Thyroid gland (tissue), 4 donors: ENCODE data around the gene USP32. TPM values are rescaled to one million over a fixed set of nuclear protein-coding genes. Genes with fewer than 3 reads are reported as not detected.

ENCODE experiments used
- DNase-seq, 2 donors: peaks; one replicate each; pipeline ENCODE4 v3.0.0-alpha.2; 2019
- H3K27ac ChIP-seq, 3 donors: fragments of 200-600 bp; sonication (generic); 1 replicate in 2 of 3; 2 replicates in 1 of 3; pipeline ENCODE4 v1.5.1; 2016 to 2019; ENCODE audit warnings: mild to moderate bottlenecking in 1 of 3, moderate library complexity in 1 of 3
- H3K27me3 ChIP-seq: fragments of 200-600 bp; sonication (generic); one replicate; pipeline ENCODE4 v1.5.1; 2019
- H3K36me3 ChIP-seq, 2 donors: fragments of 200-600 bp; sonication (generic); one replicate each; pipeline ENCODE4 v1.5.1; 2016 to 2019
- H3K4me1 ChIP-seq, 2 donors: fragments of 200-600 bp; sonication (generic); one replicate each; pipeline ENCODE4 v1.5.1; 2017 to 2019
- H3K4me3 ChIP-seq, 3 donors: fragments of 200-600 bp; sonication (generic); replicated peaks in 1 of 3; 1 replicate in 2 of 3; 2 replicates in 1 of 3; pipeline ENCODE4 v1.5.1; 2016; ENCODE audit warnings: mild to moderate bottlenecking in 1 of 3
- H3K9me3 ChIP-seq: fragments of 200-600 bp; sonication (generic); one replicate; pipeline ENCODE4 v1.5.1; 2017
- CTCF ChIP-seq, 6 experiments: fragments of 200-600 bp in 3 of 6; fragments of 450-650 bp in 3 of 6; sonication (generic) in 3 of 6; IDR thresholded peaks; one replicate each; pipeline ENCODE4 v1.5.1; 2016 to 2019; ENCODE audit warnings: antibody characterized with exemption in 6 of 6, mild to moderate bottlenecking in 2 of 6, inconsistent platforms in 1 of 6, moderate library complexity in 1 of 6
- POLR2A ChIP-seq, 2 donors: fragments of 450-650 bp; IDR thresholded peaks; one replicate each; pipeline ENCODE4 v1.6.1; 2017; ENCODE audit warnings: antibody characterized with exemption in 2 of 2, mild to moderate bottlenecking in 2 of 2, moderate library complexity in 1 of 2
- WGBS, 2 donors: methylation state at CpG; one replicate each; pipeline ENCODE4 v1.1.5; 2017; 5-methylcytosine and 5-hydroxymethylcytosine counted together
- intact Hi-C: fragments of 100-400 bp; cut with DNase I; formaldehyde crosslinking; loops from one replicate; pipeline ENCODE4 v1.15.1; 2023
- total RNA-seq, 4 donors: library from RNA; depleted of rRNA; stranded (reverse); fragments of >200 nt; gene quantifications; one replicate each; pipeline ENCODE4 v1.2.3, GENCODE V29; 2016

The USP32 gene
- total RNA-seq, 4 donors from 2014 or later, result 49.9 to 76.5 (median 65.0) TPM

- no peak overlapping the region for H3K27ac ChIP-seq
- no peaks in the 10 kb centered on the region for H3K4me1 ChIP-seq
- TF ChIP-seq CTCF (IDR thresholded peaks at IDR 0.05) (no peak), POLR2A (IDR thresholded peaks at IDR 0.05) (no peak)
- no peaks in the 10 kb centered on the region for H3K27me3 ChIP-seq
- intact Hi-C loops, result no loop called here
- no peak overlapping the region for H3K4me3 ChIP-seq
- DNase-seq, result no peak
- H3K36me3 ChIP-seq, result no peaks in the 10 kb centered on the region
- no peaks in the 10 kb centered on the region for H3K9me3 ChIP-seq
Measured at GRCh38 chr17:60280673-60281072, 111.3 kb downstream of the USP32 start.

- no peaks in the 10 kb centered on the region for H3K36me3 ChIP-seq
- WGBS, 2 donors, result 91% methylated on average over 2 of the region's 2 CpGs
- no peak for DNase-seq
- peaks cover 0 to 2% of the 10 kb centered on the region in 2 donors for H3K4me1 ChIP-seq
- intact Hi-C loops, result no loop called here
- H3K27ac ChIP-seq, result no peak overlapping the region
- TF ChIP-seq CTCF (IDR thresholded peaks at IDR 0.05), result no peak
- TF ChIP-seq POLR2A (IDR thresholded peaks at IDR 0.05), result no peak
- H3K4me3 ChIP-seq, result no peak overlapping the region
- H3K27me3 ChIP-seq, result no peaks in the 10 kb centered on the region
- no peaks in the 10 kb centered on the region for H3K9me3 ChIP-seq
Measured at GRCh38 chr17:60278237-60278636, 113.7 kb downstream of the USP32 start.

- no peak for DNase-seq
- 97% methylated on average over 1 of the region's 1 CpG for WGBS, 2 donors
- Histone ChIP-seq H3K36me3 (no peaks in the 10 kb centered on the region), H3K4me3 (no peak overlapping the region), H3K9me3 (no peaks in the 10 kb centered on the region), H3K27ac (no peak overlapping the region), H3K27me3 (no peaks in the 10 kb centered on the region), H3K4me1 (peaks cover 0 to 9% of the 10 kb centered on the region in 2 donors)
- no peak for TF ChIP-seq CTCF (IDR thresholded peaks at IDR 0.05)
- no peak for TF ChIP-seq POLR2A (IDR thresholded peaks at IDR 0.05)
- intact Hi-C loops, result no loop called here
Measured at GRCh38 chr17:60277258-60277657, 114.7 kb downstream of the USP32 start.

- 77 to 81% methylated on average over 1 of the region's 1 CpG for WGBS, 2 donors
- intact Hi-C loops, result no loop called here
- peaks cover 0 to 9% of the 10 kb centered on the region in 2 donors for H3K4me1 ChIP-seq
Measured at GRCh38 chr17:60269417-60269816, 122.5 kb downstream of the USP32 start.

GRCh38 chr17:60260540-60260939, 131.4 kb downstream of the USP32 start:
- Histone ChIP-seq H3K4me1 (no peaks in the 10 kb centered on the region), H3K9me3 (no peaks in the 10 kb centered on the region), H3K4me3 (no peak overlapping the region), H3K27ac (no peak overlapping the region), H3K27me3 (no peaks in the 10 kb centered on the region), H3K36me3 (peaks cover 2 to 4% of the 10 kb centered on the region in 2 donors)
- 97 to 100% methylated on average over 1 of the region's 1 CpG for WGBS, 2 donors
- no peak for DNase-seq
- no peak for TF ChIP-seq POLR2A (IDR thresholded peaks at IDR 0.05)
- intact Hi-C loops, result no loop called here

More at GRCh38 chr17:60269417-60269816, 122.5 kb downstream of the USP32 start:
- Histone ChIP-seq H3K27ac (no peak overlapping the region), H3K4me3 (no peak overlapping the region), H3K9me3 (no peaks in the 10 kb centered on the region), H3K27me3 (no peaks in the 10 kb centered on the region), H3K36me3 (peaks cover 0 to 4% of the 10 kb centered on the region in 2 donors)
- TF ChIP-seq POLR2A (IDR thresholded peaks at IDR 0.05) (no peak), CTCF (IDR thresholded peaks at IDR 0.05) (no peak)
- DNase-seq, result no peak

- intact Hi-C loops, result no loop called here
- H3K36me3 ChIP-seq, result peaks cover 0 to 2% of the 10 kb centered on the region in 2 donors
- TF ChIP-seq POLR2A (IDR thresholded peaks at IDR 0.05), result no peak
- TF ChIP-seq CTCF (IDR thresholded peaks at IDR 0.05), result no peak
- H3K9me3 ChIP-seq, result no peaks in the 10 kb centered on the region
- H3K27ac ChIP-seq, result no peak overlapping the region
- H3K27me3 ChIP-seq, result no peaks in the 10 kb centered on the region
- H3K4me1 ChIP-seq, result no peaks in the 10 kb centered on the region
- WGBS, 2 donors, result 95 to 96% methylated on average over 3 of the region's 3 CpGs
- H3K4me3 ChIP-seq, result no peak overlapping the region
- no peak for DNase-seq
Measured at GRCh38 chr17:60258313-60258712, 133.6 kb downstream of the USP32 start.
